Measurements from ENCODE around the gene GFAP.

- TF ChIP-seq CTCF (IDR thresholded peaks at IDR 0.05; ENCODE audit: poor library complexity) (no peak), EZH2phosphoT487 (IDR thresholded peaks at IDR 0.05; ENCODE audit: low read depth, severe bottlenecking, unreplicated experiment) (no peak)
These were observed 45.4 kb upstream of the GFAP start for GRCh38 chr17:44960691-44961090.
